ENCODE measurements around the gene CAP1.

GRCh38 chr1:40079774-40080400 is 39.4 kb downstream of the CAP1 start:
- TF ChIP-seq TEAD2 (tag; IDR thresholded peaks at IDR 0.05) (no peak), GATAD2A (IDR thresholded peaks at IDR 0.05) (no peak), FOXP4 (CRISPR knock-in tag; IDR thresholded peaks at IDR 0.05; ENCODE audit: borderline replicate concordance) (no peak), SPI1 (IDR thresholded peaks at IDR 0.05; ENCODE audit: borderline replicate concordance, low read depth, low read length) (no peak)
- TF ChIP-seq, protein P1, sequence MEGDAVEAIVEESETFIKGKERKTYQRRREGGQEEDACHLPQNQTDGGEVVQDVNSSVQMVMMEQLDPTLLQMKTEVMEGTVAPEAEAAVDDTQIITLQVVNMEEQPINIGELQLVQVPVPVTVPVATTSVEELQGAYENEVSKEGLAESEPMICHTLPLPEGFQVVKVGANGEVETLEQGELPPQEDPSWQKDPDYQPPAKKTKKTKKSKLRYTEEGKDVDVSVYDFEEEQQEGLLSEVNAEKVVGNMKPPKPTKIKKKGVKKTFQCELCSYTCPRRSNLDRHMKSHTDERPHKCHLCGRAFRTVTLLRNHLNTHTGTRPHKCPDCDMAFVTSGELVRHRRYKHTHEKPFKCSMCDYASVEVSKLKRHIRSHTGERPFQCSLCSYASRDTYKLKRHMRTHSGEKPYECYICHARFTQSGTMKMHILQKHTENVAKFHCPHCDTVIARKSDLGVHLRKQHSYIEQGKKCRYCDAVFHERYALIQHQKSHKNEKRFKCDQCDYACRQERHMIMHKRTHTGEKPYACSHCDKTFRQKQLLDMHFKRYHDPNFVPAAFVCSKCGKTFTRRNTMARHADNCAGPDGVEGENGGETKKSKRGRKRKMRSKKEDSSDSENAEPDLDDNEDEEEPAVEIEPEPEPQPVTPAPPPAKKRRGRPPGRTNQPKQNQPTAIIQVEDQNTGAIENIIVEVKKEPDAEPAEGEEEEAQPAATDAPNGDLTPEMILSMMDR (IDR thresholded peaks at IDR 0.05 in 2 of 3, conservative IDR thresholded peaks at IDR 0.05 in 1 of 3; ENCODE audit: insufficient read depth in 2 of 3, low read depth in 1 of 3, low read length in 3 of 3) = no peak
